Smooth muscle cell (in vitro differentiated cells): ENCODE measurements around the gene IPO9. TPM values are rescaled to one million over a fixed set of nuclear protein-coding genes. Genes with fewer than 3 reads are reported as not detected.

Experiments
- DNase-seq: peaks from one replicate; lab custom pipeline; 2025; ENCODE audit not compliant: unreplicated experiment; lab: John Stamatoyannopoulos, UW
- H2AFZ ChIP-seq: fragments of 200-600 bp; sonication (generic); 2 replicates; pipeline ENCODE4 v1.6.0; 2016; ENCODE audit warnings: antibody characterized with exemption, low read depth, mild to moderate bottlenecking
- H3F3A ChIP-seq: fragments of 200-600 bp; sonication (generic); 2 replicates; pipeline ENCODE4 v1.6.0; 2017; ENCODE audit warnings: antibody characterized with exemption, low read depth
- H3K27ac ChIP-seq: fragments of 200-600 bp; sonication (generic); 2 replicates; pipeline ENCODE4 v1.5.1; 2016; ENCODE audit warnings: low read depth, mild to moderate bottlenecking
- H3K27me3 ChIP-seq: fragments of 200-600 bp; sonication (generic); 2 replicates; pipeline ENCODE4 v1.6.1; 2016; ENCODE audit warnings: low read depth, mild to moderate bottlenecking
- H3K36me3 ChIP-seq: fragments of 200-600 bp; sonication (generic); 2 replicates; pipeline ENCODE4 v1.5.1; 2016; ENCODE audit warnings: low read depth
- H3K4me1 ChIP-seq: fragments of 200-600 bp; sonication (generic); 2 replicates; pipeline ENCODE4 v1.5.1; 2016; ENCODE audit warnings: low read depth
- H3K4me2 ChIP-seq: fragments of 200-600 bp; sonication (generic); 2 replicates; pipeline ENCODE4 v1.6.0; 2016; ENCODE audit warnings: mild to moderate bottlenecking
- H3K4me3 ChIP-seq: fragments of 200-600 bp; sonication (generic); 2 replicates; pipeline ENCODE4 v1.5.1; 2016; ENCODE audit warnings: mild to moderate bottlenecking
- H3K79me2 ChIP-seq: fragments of 200-600 bp; sonication (generic); 2 replicates; pipeline ENCODE4 v1.6.0; 2016; ENCODE audit warnings: low read depth, mild to moderate bottlenecking
- H3K9ac ChIP-seq: fragments of 200-600 bp; sonication (generic); 2 replicates; pipeline ENCODE4 v1.6.0; 2016; ENCODE audit warnings: low read depth
- H3K9me3 ChIP-seq: fragments of 200-600 bp; sonication (generic); replicated peaks from 2 replicates; pipeline ENCODE4 v1.5.1; 2016; ENCODE audit warnings: low read depth
- H4K20me1 ChIP-seq: fragments of 200-600 bp; sonication (generic); 2 replicates; pipeline ENCODE4 v1.6.0; 2016; ENCODE audit warnings: low read depth
- WGBS: methylation state at CpG from one replicate; pipeline ENCODE4 v1.1.7; 2016; ENCODE audit warnings: low lambda C conversion rate; 5-methylcytosine and 5-hydroxymethylcytosine counted together
- polyA plus RNA-seq: library from polyadenylated mRNA; unstranded; fragments of >200 nt; fragmentation: Nextera tagmentation; extraction: Ambion mirVana; gene quantifications from 2 replicates; pipeline ENCODE4 v1.2.1, GENCODE V29; 2016
- total RNA-seq: library from RNA; depleted of rRNA; stranded (reverse); fragments of >200 nt; gene quantifications from 2 replicates; pipeline ENCODE4 v1.2.3, GENCODE V29; 2014
- TF ChIP-seq, protein P1 (sequence below): fragments of 200-600 bp; sonication (generic); IDR thresholded peaks from 2 replicates; pipeline ENCODE4 v1.5.1; 2017; ENCODE audit warnings: borderline replicate concordance, mild to moderate bottlenecking, antibody characterized with exemption; ENCODE audit not compliant: insufficient read depth, poor library complexity, severe bottlenecking

IPO9 gene
- total and polyA plus RNA-seq, 2 experiments from 2014 or later, result 24.9 to 43.6 TPM

DNA sequence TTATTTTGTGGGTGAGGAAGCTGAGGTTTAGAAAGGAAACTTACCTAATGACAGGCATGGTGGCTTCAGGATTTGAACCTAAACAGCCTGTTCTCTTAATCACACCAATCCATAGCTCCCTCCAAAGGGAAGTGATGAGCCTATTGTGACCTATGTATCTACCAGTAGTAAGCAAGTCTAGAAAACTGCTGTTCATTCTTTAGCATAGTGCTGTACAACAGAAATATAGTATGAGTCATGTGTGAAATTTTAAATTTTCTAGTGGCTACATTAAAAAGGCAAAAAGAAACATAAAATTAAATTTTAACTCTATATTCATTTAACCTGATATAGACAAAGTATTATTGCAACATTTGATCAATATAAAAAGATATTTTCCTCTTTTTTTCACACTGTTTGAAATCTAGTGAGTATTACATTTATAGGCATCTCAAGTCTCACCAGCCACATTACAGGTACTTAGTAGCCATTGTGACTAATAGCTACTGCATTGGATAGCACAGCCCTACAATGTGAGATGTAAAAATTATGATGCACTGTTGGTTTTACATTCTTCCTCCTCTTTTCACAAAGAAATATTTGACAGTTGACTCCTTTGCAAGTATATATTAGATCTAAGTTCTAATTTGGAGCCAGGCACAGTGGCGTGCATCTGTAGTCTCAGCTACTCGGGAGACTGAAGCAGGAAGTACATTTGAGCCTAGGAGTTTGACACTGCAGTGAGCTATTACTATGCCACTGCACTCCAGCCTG is 16.6 kb downstream of the IPO9 start:
- Histone ChIP-seq H4K20me1 (peaks cover 83% of the 10 kb centered on the region), H3K27me3 (no peaks in the 10 kb centered on the region), H3K9ac (no peak overlapping the region), H3K4me1 (no peaks in the 10 kb centered on the region), H3K9me3 (no peaks in the 10 kb centered on the region), H3K36me3 (no peaks in the 10 kb centered on the region), H3K4me2 (no peak overlapping the region), H2AFZ (no peak overlapping the region), H3F3A (no peaks in the 10 kb centered on the region), H3K27ac (no peak overlapping the region), H3K79me2 (peaks cover 70% of the 10 kb centered on the region), H3K4me3 (no peak overlapping the region)
- TF ChIP-seq, protein P1, sequence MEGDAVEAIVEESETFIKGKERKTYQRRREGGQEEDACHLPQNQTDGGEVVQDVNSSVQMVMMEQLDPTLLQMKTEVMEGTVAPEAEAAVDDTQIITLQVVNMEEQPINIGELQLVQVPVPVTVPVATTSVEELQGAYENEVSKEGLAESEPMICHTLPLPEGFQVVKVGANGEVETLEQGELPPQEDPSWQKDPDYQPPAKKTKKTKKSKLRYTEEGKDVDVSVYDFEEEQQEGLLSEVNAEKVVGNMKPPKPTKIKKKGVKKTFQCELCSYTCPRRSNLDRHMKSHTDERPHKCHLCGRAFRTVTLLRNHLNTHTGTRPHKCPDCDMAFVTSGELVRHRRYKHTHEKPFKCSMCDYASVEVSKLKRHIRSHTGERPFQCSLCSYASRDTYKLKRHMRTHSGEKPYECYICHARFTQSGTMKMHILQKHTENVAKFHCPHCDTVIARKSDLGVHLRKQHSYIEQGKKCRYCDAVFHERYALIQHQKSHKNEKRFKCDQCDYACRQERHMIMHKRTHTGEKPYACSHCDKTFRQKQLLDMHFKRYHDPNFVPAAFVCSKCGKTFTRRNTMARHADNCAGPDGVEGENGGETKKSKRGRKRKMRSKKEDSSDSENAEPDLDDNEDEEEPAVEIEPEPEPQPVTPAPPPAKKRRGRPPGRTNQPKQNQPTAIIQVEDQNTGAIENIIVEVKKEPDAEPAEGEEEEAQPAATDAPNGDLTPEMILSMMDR, result no peak
- WGBS, result 94% methylated on average over 2 of the region's 2 CpGs
- DNase-seq, result no peak

DNA sequence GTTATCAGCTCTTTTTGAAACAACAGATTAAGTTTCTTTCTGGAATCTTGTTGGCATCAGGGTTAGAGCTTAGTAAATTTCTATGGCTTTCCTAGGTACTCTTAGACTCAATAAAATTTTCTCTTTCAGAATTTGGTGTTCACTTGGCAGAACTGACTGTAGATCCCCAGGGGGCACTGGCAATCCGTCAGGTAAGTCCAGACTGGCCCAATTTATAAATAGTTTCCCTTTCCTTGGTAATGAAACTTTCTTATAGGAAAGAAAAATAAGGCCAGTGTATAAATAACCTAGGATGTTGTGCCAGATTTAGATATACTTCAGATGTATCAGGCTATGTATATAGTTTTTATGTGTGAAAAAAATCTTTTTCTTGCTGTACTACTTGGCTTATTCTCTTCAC is 18.2 kb downstream of the IPO9 start:
- TF ChIP-seq, protein P1, result no peak
- Histone ChIP-seq H3K36me3 (peaks cover 4% of the 10 kb centered on the region), H3K4me1 (no peaks in the 10 kb centered on the region), H3K4me2 (no peak overlapping the region), H3K9ac (no peak overlapping the region), H3K4me3 (no peak overlapping the region), H3K9me3 (no peaks in the 10 kb centered on the region), H3F3A (no peaks in the 10 kb centered on the region), H2AFZ (no peak overlapping the region), H3K27ac (no peak overlapping the region), H3K27me3 (no peaks in the 10 kb centered on the region), H3K79me2 (peaks cover 54% of the 10 kb centered on the region), H4K20me1 (peaks cover 67% of the 10 kb centered on the region)
- WGBS, result 97% methylated on average over 1 of the region's 1 CpG
- no peak for DNase-seq

DNA sequence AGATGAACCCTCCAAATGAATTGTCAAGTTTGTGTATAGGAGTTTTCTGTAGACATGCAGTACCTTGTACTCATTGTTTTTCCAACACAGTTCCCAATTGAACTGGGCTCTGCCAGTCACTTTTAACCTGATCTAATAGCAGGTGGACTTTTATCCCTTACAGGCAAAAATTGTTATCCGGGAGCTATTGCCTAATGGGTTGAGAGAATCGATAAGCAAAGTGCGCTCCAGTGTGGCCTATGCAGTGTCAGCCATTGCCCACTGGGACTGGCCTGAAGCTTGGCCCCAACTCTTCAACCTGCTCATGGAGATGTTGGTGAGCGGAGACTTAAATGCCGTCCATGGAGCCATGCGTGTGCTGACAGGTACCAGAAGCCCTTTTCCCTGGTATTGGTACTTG is 19.3 kb downstream of the IPO9 start:
- Histone ChIP-seq H3K79me2 (peaks cover 43% of the 10 kb centered on the region), H4K20me1 (peaks cover 56% of the 10 kb centered on the region), H3K27me3 (no peaks in the 10 kb centered on the region), H3K9me3 (no peaks in the 10 kb centered on the region), H3K27ac (no peak overlapping the region), H2AFZ (no peak overlapping the region), H3K4me1 (no peaks in the 10 kb centered on the region), H3K9ac (no peak overlapping the region), H3K4me2 (no peak overlapping the region), H3F3A (no peaks in the 10 kb centered on the region), H3K36me3 (peaks cover 13% of the 10 kb centered on the region), H3K4me3 (no peak overlapping the region)
- no peak for DNase-seq
- WGBS, result 93% methylated on average over 6 of the region's 6 CpGs
- TF ChIP-seq, protein P1, result no peak
